ENCODE data around the gene NTF4.

The NTF4 gene

GRCh38 chr19:49111218-49111998 lies 46.8 kb upstream of the NTF4 start:
- Histone ChIP-seq H4K20me1 (ENCODE audit: insufficient read depth, low read length) (no peaks in the 10 kb centered on the region), H3K9me2 (ENCODE audit: low read depth, low read length) (no peaks in the 10 kb centered on the region), H3K4me1 (ENCODE audit: insufficient read depth, low read length, severe bottlenecking) (peaks cover 10% of the 10 kb centered on the region), H3K36me3 (ENCODE audit: insufficient read depth, low read length) (peaks cover 34% of the 10 kb centered on the region), H3K79me2 (ENCODE audit: insufficient read depth, low read length) (no peaks in the 10 kb centered on the region), H3K9me3 (ENCODE audit: low read length) (no peaks in the 10 kb centered on the region), H3K27me3 (ENCODE audit: insufficient read depth, low read length) (no peaks in the 10 kb centered on the region), H3K4me2 (ENCODE audit: low read length) (no peak overlapping the region), H3K27ac (ENCODE audit: low read depth, low read length, poor library complexity, severe bottlenecking) (no peak overlapping the region), H3F3A (ENCODE audit: insufficient read depth, low read length) (0 out of 2 replicates have a peak, but pooled peaks cover 4% of the 10 kb centered on the region), H2AFZ (ENCODE audit: low read length) (no peak overlapping the region), H3K4me3 (ENCODE audit: low read depth, low read length, poor library complexity, severe bottlenecking) (no peak overlapping the region), H3K9ac (ENCODE audit: low read length) (no peak overlapping the region)
- TF ChIP-seq EZH2 (IDR thresholded peaks at IDR 0.05; ENCODE audit: borderline replicate concordance, low read length) (no peak), CTCF (IDR thresholded peaks at IDR 0.05; ENCODE audit: low read length) (no peak)

GRCh38 chr19:49110567-49110966 lies 45.9 kb upstream of the NTF4 start:
- no peak overlapping the region for H3K4me3 ChIP-seq (ENCODE audit: low read depth, low read length, poor library complexity, severe bottlenecking)
- H3K4me2 ChIP-seq (ENCODE audit: low read length) = no peak overlapping the region
- peaks cover 7% of the 10 kb centered on the region; the same call in 1 of the 2 replicates for H3F3A ChIP-seq (ENCODE audit: insufficient read depth, low read length)
- no peaks in the 10 kb centered on the region for H4K20me1 ChIP-seq (ENCODE audit: insufficient read depth, low read length)
- H3K9me2 ChIP-seq (ENCODE audit: low read depth, low read length) = no peaks in the 10 kb centered on the region
- H3K4me1 ChIP-seq (ENCODE audit: insufficient read depth, low read length, severe bottlenecking) = peaks cover 10% of the 10 kb centered on the region
- no peak overlapping the region for H2AFZ ChIP-seq (ENCODE audit: low read length)
- peaks cover 42% of the 10 kb centered on the region for H3K36me3 ChIP-seq (ENCODE audit: insufficient read depth, low read length)
- H3K79me2 ChIP-seq (ENCODE audit: insufficient read depth, low read length) = no peaks in the 10 kb centered on the region
- no peak overlapping the region for H3K27ac ChIP-seq (ENCODE audit: low read depth, low read length, poor library complexity, severe bottlenecking)
- no peaks in the 10 kb centered on the region for H3K27me3 ChIP-seq (ENCODE audit: insufficient read depth, low read length)
- TF ChIP-seq CTCF (IDR thresholded peaks at IDR 0.05; ENCODE audit: low read length) (no peak), EZH2 (IDR thresholded peaks at IDR 0.05; ENCODE audit: borderline replicate concordance, low read length) (no peak)
- no peaks in the 10 kb centered on the region for H3K9me3 ChIP-seq (ENCODE audit: low read length)
- no peak overlapping the region for H3K9ac ChIP-seq (ENCODE audit: low read length)

GRCh38 chr19:49109569-49110233 lies 45.1 kb upstream of the NTF4 start:
- Histone ChIP-seq H3K27ac (ENCODE audit: low read depth, low read length, poor library complexity, severe bottlenecking) (no peak overlapping the region), H4K20me1 (ENCODE audit: insufficient read depth, low read length) (no peaks in the 10 kb centered on the region), H3K79me2 (ENCODE audit: insufficient read depth, low read length) (no peaks in the 10 kb centered on the region), H3K4me2 (ENCODE audit: low read length) (no peak overlapping the region), H3K4me3 (ENCODE audit: low read depth, low read length, poor library complexity, severe bottlenecking) (no peak overlapping the region), H3K9me3 (ENCODE audit: low read length) (no peaks in the 10 kb centered on the region), H3K4me1 (ENCODE audit: insufficient read depth, low read length, severe bottlenecking) (peaks cover 6% of the 10 kb centered on the region), H3K36me3 (ENCODE audit: insufficient read depth, low read length) (peaks cover 48% of the 10 kb centered on the region), H3K9ac (ENCODE audit: low read length) (no peak overlapping the region), H3F3A (ENCODE audit: insufficient read depth, low read length) (peaks cover 7% of the 10 kb centered on the region; the same call in 1 of the 2 replicates), H2AFZ (ENCODE audit: low read length) (no peak overlapping the region), H3K27me3 (ENCODE audit: insufficient read depth, low read length) (no peaks in the 10 kb centered on the region), H3K9me2 (ENCODE audit: low read depth, low read length) (no peaks in the 10 kb centered on the region)
- TF ChIP-seq CTCF (IDR thresholded peaks at IDR 0.05; ENCODE audit: low read length) (no peak), EZH2 (IDR thresholded peaks at IDR 0.05; ENCODE audit: borderline replicate concordance, low read length) (no peak)
